ENCODE results near the gene TMC7. TPM values are rescaled to one million over a fixed set of nuclear protein-coding genes. Genes with fewer than 3 reads are reported as not detected.
"Not testable (repeated sequence)": the region's sequence is repeated elsewhere in the genome, so short reads cannot be mapped to it uniquely, and the experiment has no call there.

The TMC7 gene
- total and polyA plus RNA-seq, 2 of the 13 experiments (the other 11 are each of a cell fraction or from before 2014, with no cell fraction given) = 1.2 to 5.1 TPM

- Histone ChIP-seq H3K4me3 (replicated peaks in 1 of 3; ENCODE audit: insufficient read depth in 1 of 3, low read depth in 2 of 3, low read length in 3 of 3) (peak overlapping the region; percentile 50 to 69 (median 52)), H3K4me1 (ENCODE audit: insufficient read depth, low read length) (peaks cover 45% of the 10 kb centered on the region), H2AFZ (ENCODE audit: low read length) (peak overlapping the region; percentile 99), H3K9ac (ENCODE audit: insufficient read depth, low read depth, low read length) (peak overlapping the region; percentile 48), H3K4me2 (ENCODE audit: low read depth, low read length) (peak overlapping the region; percentile 73)
- H3K79me2 ChIP-seq (ENCODE audit: insufficient read depth, low read length); intact Hi-C loops (cut with micrococcal nuclease; ENCODE audit: unreplicated experiment); BruUV-seq (replicated peaks); in situ Hi-C loops (cut with HindIII; ENCODE audit: extremely low pct_ligation_motif_present, low pct_unique_long_range_greater_than_20kb); H3K36me3 ChIP-seq (replicated peaks in 1 of 2; ENCODE audit: control insufficient read depth in 1 of 2, insufficient read depth in 2 of 2, low read length in 2 of 2); H3K27me3 ChIP-seq (ENCODE audit: control insufficient read depth in 1 of 2, insufficient read depth in 2 of 2, low read length in 2 of 2); H3K27ac ChIP-seq (ENCODE audit: extremely low read length, insufficient read depth, low read length); CTCF ChIA-PET (ENCODE audit: low intra/inter-chr PET ratio, low total read pairs); H3K9me3 ChIP-seq (ENCODE audit: low read length); FAIRE-seq; H4K20me1 ChIP-seq (ENCODE audit: insufficient read depth, low read length): not testable (repeated sequence)
- ATAC-seq (peak; percentile 73), DNase-seq (ENCODE audit: low spot score) (peak; percentile 76)
- POLR2A ChIA-PET = interaction anchor here (0.7 to 1.9 kb wide), 14 partner anchors 9 to 166 kb away, joined by 3 to 27 read pairs (median 4); partner anchors contain the start of genes ARL6IP1, COQ7 and RPS15A
- 17% methylated on average over 20 of the region's 21 CpGs for WGBS (ENCODE audit: low lambda C conversion rate)
- TF ChIP-seq KAT7 (CRISPR knock-in tag; IDR thresholded peaks at IDR 0.05; ENCODE audit: borderline replicate concordance) = peak; percentile 8; the same call in 1 of the 2 replicates
- 0 out of 2 replicates have a peak, but pooled peaks have one; percentile 35 for TF ChIP-seq ZNF256 (CRISPR knock-in tag; conservative IDR thresholded peaks at IDR 0.05)
- 0 out of 2 replicates have a peak, but pooled peaks have one; percentile 66 for TF ChIP-seq ZNF557 (CRISPR knock-in tag; IDR thresholded peaks at IDR 0.05)
- peak; percentile 47 for TF ChIP-seq FOXP4 (CRISPR knock-in tag; IDR thresholded peaks at IDR 0.05)
- peak; percentile 85 for TF ChIP-seq POLR2G (IDR thresholded peaks at IDR 0.05; ENCODE audit: low read depth, low read length)
- TF ChIP-seq RBFOX2 (IDR thresholded peaks at IDR 0.05; ENCODE audit: low read depth, low read length) = peak; percentile 57; the same call in 1 of the 2 replicates
- peak; percentile 59; the same call in 1 of the 2 replicates for TF ChIP-seq TAF1 (CRISPR knock-in tag; IDR thresholded peaks at IDR 0.05)
- TF ChIP-seq ZNF281 (CRISPR knock-in tag; IDR thresholded peaks at IDR 0.05; ENCODE audit: borderline replicate concordance) = peak; percentile 9; the same call in 1 of the 2 replicates
- TF ChIP-seq ZFY (CRISPR knock-in tag; IDR thresholded peaks at IDR 0.05) = peak; percentile 37; the same call in 1 of the 2 replicates
- peak; percentile 60; the same call in 1 of the 2 replicates for TF ChIP-seq YEATS4 (CRISPR knock-in tag; IDR thresholded peaks at IDR 0.05; ENCODE audit: borderline replicate concordance)
- peak; percentile 28; the same call in 1 of the 2 replicates for TF ChIP-seq PATZ1 (CRISPR knock-in tag; IDR thresholded peaks at IDR 0.05)
- peak; percentile 78 for TF ChIP-seq POLR2AphosphoS5 (IDR thresholded peaks at IDR 0.05; ENCODE audit: low read depth, low read length)
- 0 out of 2 replicates have a peak, but pooled peaks have one; percentile 26 for TF ChIP-seq MTA1 (CRISPR knock-in tag; IDR thresholded peaks at IDR 0.05; ENCODE audit: borderline replicate concordance)
- 0 out of 2 replicates have a peak, but pooled peaks have one; percentile 35 for TF ChIP-seq ZFP91 (CRISPR knock-in tag; IDR thresholded peaks at IDR 0.05; ENCODE audit: borderline replicate concordance)
Measured at GRCh38 chr16:18955874-18956580, 27.7 kb upstream of the TMC7 start.
